Measurements from ENCODE around the gene CSMD2.
"Not testable (repeated sequence)": the region's sequence is repeated elsewhere in the genome, so short reads cannot be mapped to it uniquely, and the experiment has no call there.

CSMD2 gene

GRCh38 chr1:33515607-33516006, 649.4 kb downstream of the CSMD2 start:
- no peak for DNase-seq

GRCh38 chr1:33515112-33515511, 649.9 kb downstream of the CSMD2 start:
- no peak for DNase-seq

GRCh38 chr1:33512226-33513011, 652.6 kb downstream of the CSMD2 start:
- no peak for DNase-seq

GRCh38 chr1:33509276-33509675, 655.8 kb downstream of the CSMD2 start:
- DNase-seq = not testable (repeated sequence)

- DNase-seq = no peak
Measured at GRCh38 chr1:33508151-33508550, 656.9 kb downstream of the CSMD2 start.

- no peak for DNase-seq
Measured at GRCh38 chr1:33507661-33508060, 657.4 kb downstream of the CSMD2 start.

- DNase-seq = no peak
Measured at GRCh38 chr1:33503506-33503905, 661.5 kb downstream of the CSMD2 start.

- no peak for DNase-seq
Measured at GRCh38 chr1:33502726-33503125, 662.3 kb downstream of the CSMD2 start.

- DNase-seq = no peak
Measured at GRCh38 chr1:33501774-33502173, 663.3 kb downstream of the CSMD2 start.

GRCh38 chr1:33501309-33501708, 663.7 kb downstream of the CSMD2 start:
- no peak for DNase-seq

GRCh38 chr1:33500547-33500946, 664.5 kb downstream of the CSMD2 start:
- no peak for DNase-seq

GRCh38 chr1:33497410-33497809, 667.6 kb downstream of the CSMD2 start:
- no peak for DNase-seq

- no peak for DNase-seq
Measured at GRCh38 chr1:33494929-33495328, 670.1 kb downstream of the CSMD2 start.

GRCh38 chr1:33488624-33489023, 676.4 kb downstream of the CSMD2 start:
- no peak for DNase-seq

GRCh38 chr1:33482412-33482811, 682.6 kb downstream of the CSMD2 start:
- DNase-seq = no peak

- no peak for DNase-seq
Measured at GRCh38 chr1:33477451-33477850, 687.6 kb downstream of the CSMD2 start.

- no peak for DNase-seq
Measured at GRCh38 chr1:33473900-33474299, 691.1 kb downstream of the CSMD2 start.

- peak; percentile 99 for DNase-seq
Measured at GRCh38 chr1:33472269-33472980, 692.6 kb downstream of the CSMD2 start, which contains the start of gene ZSCAN20. TSS of gene ZSCAN20 (plus strand) at chr1:33472645. CDS start at chr1:33479289, 6,644 bp downstream.

GRCh38 chr1:33471416-33471815, 693.6 kb downstream of the CSMD2 start:
- DNase-seq = no peak

GRCh38 chr1:33470495-33471012, 694.5 kb downstream of the CSMD2 start:
- peak; percentile 91 for DNase-seq

- DNase-seq = no peak
Measured at GRCh38 chr1:33469691-33470090, 695.3 kb downstream of the CSMD2 start.

GRCh38 chr1:33468967-33469366, 696.1 kb downstream of the CSMD2 start:
- DNase-seq = no peak

- no peak for DNase-seq
Measured at GRCh38 chr1:33468531-33468930, 696.5 kb downstream of the CSMD2 start.

GRCh38 chr1:33468011-33468410, 697.0 kb downstream of the CSMD2 start:
- DNase-seq = no peak

All from NCI-H1105 treated with DMSO at 0.1 percent for 48 hours (cell line).